HG03135 (cell line): ENCODE results near the gene BTBD9.

Source experiments
- ATAC-seq: cut with Tn5 transposase; IDR thresholded peaks from one replicate; pipeline ENCODE4 v1.9.1; 2021; ENCODE audit warnings: mild to moderate bottlenecking, moderate library complexity; ENCODE audit not compliant: unreplicated experiment

Gene BTBD9

GRCh38 chr6:38512211-38512610 is 127.5 kb downstream of the BTBD9 start:
- ATAC-seq, result no peak

- ATAC-seq, result no peak
These were observed 129.5 kb downstream of the BTBD9 start for GRCh38 chr6:38510205-38510604.

- ATAC-seq, result no peak
These were observed 130.0 kb downstream of the BTBD9 start for GRCh38 chr6:38509713-38510112.

- no peak for ATAC-seq
These were observed 130.8 kb downstream of the BTBD9 start for GRCh38 chr6:38508894-38509293.

- ATAC-seq, result no peak
These were observed 131.4 kb downstream of the BTBD9 start for GRCh38 chr6:38508286-38508685.

- no peak for ATAC-seq
These were observed 132.6 kb downstream of the BTBD9 start for GRCh38 chr6:38507173-38507572.

- no peak for ATAC-seq
These were observed 133.9 kb downstream of the BTBD9 start for GRCh38 chr6:38505826-38506225.

GRCh38 chr6:38504996-38505395 is 134.7 kb downstream of the BTBD9 start:
- no peak for ATAC-seq

GRCh38 chr6:38503960-38504682 is 135.6 kb downstream of the BTBD9 start:
- no peak for ATAC-seq

GRCh38 chr6:38503032-38503773 is 136.5 kb downstream of the BTBD9 start:
- ATAC-seq, result no peak

- ATAC-seq, result no peak
These were observed 137.3 kb downstream of the BTBD9 start for GRCh38 chr6:38502423-38502822.

GRCh38 chr6:38501931-38502330 is 137.8 kb downstream of the BTBD9 start:
- ATAC-seq, result no peak

- no peak for ATAC-seq
These were observed 140.1 kb downstream of the BTBD9 start for GRCh38 chr6:38499529-38500096.

GRCh38 chr6:38498805-38499445 is 140.8 kb downstream of the BTBD9 start:
- ATAC-seq, result no peak

GRCh38 chr6:38498085-38498484 is 141.6 kb downstream of the BTBD9 start:
- no peak for ATAC-seq

GRCh38 chr6:38497546-38497945 is 142.2 kb downstream of the BTBD9 start:
- no peak for ATAC-seq

GRCh38 chr6:38495922-38496635 is 143.7 kb downstream of the BTBD9 start:
- no peak for ATAC-seq

GRCh38 chr6:38495518-38495917 is 144.2 kb downstream of the BTBD9 start:
- ATAC-seq, result no peak

- no peak for ATAC-seq
These were observed 145.7 kb downstream of the BTBD9 start for GRCh38 chr6:38493931-38494547.

GRCh38 chr6:38492031-38492430 is 147.7 kb downstream of the BTBD9 start:
- no peak for ATAC-seq

GRCh38 chr6:38489951-38490350 is 149.8 kb downstream of the BTBD9 start:
- ATAC-seq, result no peak
